ENCODE data around the gene TFEB.
"Not testable (repeated sequence)": the region's sequence is repeated elsewhere in the genome, so short reads cannot be mapped to it uniquely, and the experiment has no call there.

TFEB gene

GRCh38 chr6:41771058-41771983 lies 35.9 kb upstream of the TFEB start:
- no peak for TF ChIP-seq POLR2A (IDR thresholded peaks at IDR 0.05; ENCODE audit: low read depth, low read length)
- DNase-seq (ENCODE audit: insufficient read length, low spot score): no peak
- no peak for FAIRE-seq

DNA sequence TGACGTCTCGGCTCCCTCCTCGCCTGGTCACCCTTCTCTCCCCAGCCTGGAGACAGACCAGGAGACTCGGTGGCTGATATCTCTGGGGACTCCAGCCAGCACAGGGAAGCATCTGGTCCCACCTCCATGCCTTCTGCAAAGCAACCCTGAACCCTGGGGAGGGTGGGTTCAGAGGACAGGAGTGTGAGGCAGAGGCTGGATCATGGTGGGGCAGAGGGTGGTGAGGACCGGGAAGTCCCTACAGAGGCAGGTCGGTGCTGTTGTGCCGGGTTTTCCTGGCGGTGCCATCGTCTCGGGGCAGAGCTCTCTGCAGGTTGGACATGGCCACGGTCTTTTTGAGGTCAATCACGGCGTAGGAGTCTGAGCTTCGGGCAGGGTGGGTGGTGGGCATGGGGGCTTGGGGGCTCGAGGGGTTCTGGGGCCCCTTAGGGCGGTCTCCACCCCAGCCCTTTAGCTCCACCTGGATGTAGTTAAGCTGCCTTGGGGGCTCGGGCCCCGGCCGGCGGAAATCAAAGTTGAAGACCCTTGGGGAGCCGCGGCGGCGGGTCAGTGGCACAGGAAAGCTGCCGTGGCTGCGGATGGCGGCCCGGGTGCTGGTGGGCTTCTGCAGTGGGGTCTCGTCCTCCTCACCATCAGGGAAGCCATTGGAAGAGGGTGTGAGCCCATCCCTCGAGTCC lies 35.1 kb upstream of the TFEB start:
- FAIRE-seq: no peak
- no peak for TF ChIP-seq POLR2A (IDR thresholded peaks at IDR 0.05; ENCODE audit: low read depth, low read length)
- DNase-seq (ENCODE audit: insufficient read length, low spot score): no peak

DNA sequence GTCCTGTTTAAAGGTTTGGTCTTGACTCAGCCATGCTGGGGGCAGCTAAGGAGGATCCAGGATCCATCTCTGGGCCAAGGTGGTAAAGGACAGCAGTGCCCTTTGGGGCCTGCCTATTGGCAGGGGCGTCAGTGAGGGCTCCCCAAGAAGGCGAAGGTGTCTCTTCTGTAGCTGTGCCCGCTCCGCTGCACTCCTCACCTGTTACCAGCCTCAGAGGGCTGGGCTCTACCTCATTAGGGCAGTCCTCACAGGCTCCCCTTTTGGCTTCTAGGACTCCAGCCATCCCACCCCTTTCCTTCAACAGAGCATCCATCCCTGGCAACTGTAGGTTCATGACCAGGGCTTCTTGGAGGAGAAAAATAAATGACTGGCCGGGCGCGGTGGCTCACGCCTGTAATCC lies 34.0 kb upstream of the TFEB start:
- DNase-seq (ENCODE audit: insufficient read length, low spot score) (no peak), FAIRE-seq (no peak)
- TF ChIP-seq POLR2A (IDR thresholded peaks at IDR 0.05; ENCODE audit: low read depth, low read length): no peak

- FAIRE-seq (no peak), DNase-seq (ENCODE audit: insufficient read length, low spot score) (no peak)
- no peak for TF ChIP-seq POLR2A (IDR thresholded peaks at IDR 0.05; ENCODE audit: low read depth, low read length)
Observed at GRCh38 chr6:41768545-41769308, 33.3 kb upstream of the TFEB start.

DNA sequence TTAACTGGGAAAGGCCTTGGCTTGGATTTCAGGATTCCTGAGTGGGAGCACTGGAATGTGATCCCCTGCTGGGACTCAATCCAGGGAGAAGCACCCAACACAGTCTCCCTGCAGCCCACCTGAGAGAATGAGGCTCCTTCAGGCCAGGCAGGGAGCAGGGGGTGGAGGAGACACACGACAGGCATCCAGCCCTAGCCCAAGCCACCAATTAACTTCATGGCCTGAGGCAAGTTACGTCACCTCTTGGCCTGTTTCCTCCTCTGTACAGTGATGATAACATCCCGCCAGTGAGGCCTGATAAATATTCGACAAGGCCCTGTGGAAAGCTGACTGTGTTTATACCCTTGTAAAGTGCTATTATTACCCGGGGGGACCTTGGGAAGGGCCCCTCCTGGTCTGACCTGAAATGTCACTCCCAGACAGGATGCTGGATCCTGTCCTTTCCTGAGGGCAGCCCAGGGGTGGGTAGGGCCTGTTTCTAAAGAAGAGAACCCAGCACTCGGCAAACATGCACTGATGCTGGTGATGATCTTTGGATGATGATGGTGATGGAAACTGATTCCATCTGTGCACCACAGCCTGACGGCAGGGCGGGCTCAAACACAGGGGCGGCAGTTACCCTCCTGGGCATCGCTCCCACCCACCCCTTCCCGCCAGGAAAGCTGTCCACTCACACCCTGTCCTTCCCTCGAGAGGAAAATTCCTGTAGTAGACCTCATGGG lies 31.9 kb upstream of the TFEB start:
- DNase-seq (ENCODE audit: insufficient read length, low spot score) (peak; percentile 68), FAIRE-seq (no peak)
- TF ChIP-seq POLR2A (IDR thresholded peaks at IDR 0.05; ENCODE audit: low read depth, low read length): no peak

- not testable (repeated sequence) for FAIRE-seq; DNase-seq (ENCODE audit: insufficient read length, low spot score)
Observed at GRCh38 chr6:41766043-41766664, 30.7 kb upstream of the TFEB start.

DNA sequence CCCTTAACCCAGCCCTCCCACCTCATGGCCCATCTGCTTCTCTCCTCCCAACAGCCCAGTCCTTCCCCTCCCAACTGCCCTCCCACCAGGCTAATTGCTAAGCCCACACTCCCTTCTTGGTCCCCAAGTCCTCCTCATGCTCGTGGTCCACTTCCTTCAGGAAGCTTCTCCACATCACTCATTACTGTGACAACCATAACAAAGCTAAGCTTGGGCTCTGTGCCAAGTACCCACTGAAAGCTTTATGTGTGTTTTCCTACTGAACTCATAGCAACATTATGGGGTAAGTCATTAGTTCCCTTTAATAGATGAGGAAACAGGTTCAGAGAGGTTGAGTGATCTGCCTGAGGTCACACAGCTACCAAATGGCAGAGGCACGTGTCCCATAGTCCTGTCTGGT lies 28.1 kb upstream of the TFEB start:
- TF ChIP-seq POLR2A (IDR thresholded peaks at IDR 0.05; ENCODE audit: low read depth, low read length): no peak
- DNase-seq (ENCODE audit: insufficient read length, low spot score) (no peak), FAIRE-seq (no peak)

DNA sequence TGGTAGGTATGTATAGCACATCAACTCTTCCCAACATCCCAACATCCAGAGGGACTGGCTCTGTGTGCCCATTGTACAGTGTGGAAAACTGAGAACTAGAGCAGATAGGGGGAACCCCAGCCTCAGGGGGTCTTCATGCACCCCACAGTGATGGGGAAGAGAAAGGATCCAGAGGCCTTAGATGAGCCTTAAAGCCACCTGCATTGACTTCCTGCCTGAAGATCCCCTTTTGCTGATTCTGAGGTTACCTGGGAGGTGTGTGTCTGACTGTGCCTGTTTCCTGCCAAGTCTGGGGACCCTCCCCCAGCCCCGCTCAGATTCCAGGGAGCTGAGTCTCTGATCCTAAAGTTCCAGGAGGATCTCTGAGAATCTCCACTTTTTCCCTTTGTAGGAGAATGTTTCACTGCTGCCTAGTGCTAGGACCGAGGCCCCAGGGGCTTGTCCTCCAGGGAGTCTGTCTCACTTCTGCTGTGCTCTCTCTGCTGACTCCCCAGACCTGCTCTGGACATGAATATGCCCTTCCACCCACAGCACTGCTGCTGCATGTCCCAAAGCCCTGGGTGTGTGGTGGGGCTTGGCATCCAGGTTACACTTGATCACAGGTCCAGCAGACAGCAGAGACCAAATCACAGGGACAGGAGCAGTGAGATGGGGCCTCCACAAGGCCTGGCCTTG lies 24.6 kb upstream of the TFEB start:
- DNase-seq (ENCODE audit: insufficient read length, low spot score): no peak
- no peak for TF ChIP-seq POLR2A (IDR thresholded peaks at IDR 0.05; ENCODE audit: low read depth, low read length)
- FAIRE-seq: no peak

- no peak for FAIRE-seq
- no peak for TF ChIP-seq POLR2A (IDR thresholded peaks at IDR 0.05; ENCODE audit: low read depth, low read length)
Observed at GRCh38 chr6:41759106-41759904, 23.9 kb upstream of the TFEB start.

GRCh38 chr6:41758641-41759035 lies 23.2 kb upstream of the TFEB start:
- DNase-seq (ENCODE audit: insufficient read length, low spot score) (no peak), FAIRE-seq (no peak)
- TF ChIP-seq POLR2A (IDR thresholded peaks at IDR 0.05; ENCODE audit: low read depth, low read length): no peak

More at GRCh38 chr6:41759106-41759904, 23.9 kb upstream of the TFEB start:
- DNase-seq (ENCODE audit: insufficient read length, low spot score): no peak

GRCh38 chr6:41757931-41758640 lies 22.7 kb upstream of the TFEB start:
- DNase-seq (ENCODE audit: insufficient read length, low spot score): no peak
- no peak for TF ChIP-seq POLR2A (IDR thresholded peaks at IDR 0.05; ENCODE audit: low read depth, low read length)
- FAIRE-seq: no peak

Measured in H54 (cell line).